Glomerular visceral epithelial cell (primary cell): ENCODE data around the gene SUPT20H.
"Not testable (repeated sequence)": the region's sequence is repeated elsewhere in the genome, so short reads cannot be mapped to it uniquely, and the experiment has no call there.

Source experiments
- DNase-seq: peaks from one replicate; pipeline ENCODE4 v3.0.0-alpha.2; 2016; ENCODE audit errors: extremely low spot score

SUPT20H gene

GRCh38 chr13:37069597-37070103 lies 10.2 kb upstream of the SUPT20H start:
- DNase-seq, result no peak

GRCh38 chr13:37068962-37069361 lies 9.5 kb upstream of the SUPT20H start:
- DNase-seq, result no peak

- no peak for DNase-seq
Measured at GRCh38 chr13:37067874-37068273, 8.4 kb upstream of the SUPT20H start.

GRCh38 chr13:37065890-37066526 lies 6.5 kb upstream of the SUPT20H start:
- DNase-seq, result no peak

- no peak for DNase-seq
Measured at GRCh38 chr13:37059848-37060192, 332 bp upstream of the SUPT20H start.

- DNase-seq, result not testable (repeated sequence)
Measured at GRCh38 chr13:37056228-37056627, 3.3 kb downstream of the SUPT20H start.

GRCh38 chr13:37053111-37053510 lies 6.4 kb downstream of the SUPT20H start:
- not testable (repeated sequence) for DNase-seq

- no peak for DNase-seq
Measured at GRCh38 chr13:37049810-37050209, 9.7 kb downstream of the SUPT20H start.

- no peak for DNase-seq
Measured at GRCh38 chr13:37047846-37048245, 11.6 kb downstream of the SUPT20H start.

- DNase-seq, result no peak
Measured at GRCh38 chr13:37047032-37047431, 12.5 kb downstream of the SUPT20H start.

- DNase-seq, result no peak
Measured at GRCh38 chr13:37046062-37046461, 13.4 kb downstream of the SUPT20H start.

- no peak for DNase-seq
Measured at GRCh38 chr13:37040789-37041188, 18.7 kb downstream of the SUPT20H start.

- no peak for DNase-seq
Measured at GRCh38 chr13:37039896-37040295, 19.6 kb downstream of the SUPT20H start.

- DNase-seq, result no peak
Measured at GRCh38 chr13:37037241-37037640, 22.2 kb downstream of the SUPT20H start.

GRCh38 chr13:37029617-37030016 lies 29.9 kb downstream of the SUPT20H start:
- DNase-seq, result no peak

- no peak for DNase-seq
Measured at GRCh38 chr13:37027639-37028038, 31.8 kb downstream of the SUPT20H start.

GRCh38 chr13:37026771-37027170 lies 32.7 kb downstream of the SUPT20H start:
- DNase-seq, result no peak

GRCh38 chr13:37023871-37024270 lies 35.6 kb downstream of the SUPT20H start:
- no peak for DNase-seq

GRCh38 chr13:37014609-37015008 lies 44.9 kb downstream of the SUPT20H start:
- no peak for DNase-seq

GRCh38 chr13:37011788-37012187 lies 47.7 kb downstream of the SUPT20H start:
- no peak for DNase-seq

GRCh38 chr13:37011002-37011401 lies 48.5 kb downstream of the SUPT20H start:
- DNase-seq, result no peak

GRCh38 chr13:37010424-37010823 lies 49.1 kb downstream of the SUPT20H start:
- DNase-seq, result no peak

- DNase-seq, result no peak
Measured at GRCh38 chr13:37009692-37010091, 49.8 kb downstream of the SUPT20H start.

- no peak for DNase-seq
Measured at GRCh38 chr13:37001921-37002250, 57.6 kb downstream of the SUPT20H start.
